A673 (cell line): ENCODE measurements around the gene ANK3.

Experiments
- EZH2 ChIP-seq: fragments of 200-600 bp; sonication (generic); IDR thresholded peaks from 2 replicates; pipeline ENCODE4 v1.6.1; 2017; ENCODE audit warnings: borderline replicate concordance, low read depth, mild to moderate bottlenecking, mixed read lengths, antibody characterized with exemption, low read length; ENCODE audit not compliant: poor library complexity, severe bottlenecking
- TF ChIP-seq, protein P1 (sequence below): fragments of 300-800, 200-600 bp; sonication (generic); conservative IDR thresholded peaks from 2 replicates; pipeline ENCODE4 v1.5.1; 2017; ENCODE audit warnings: low read depth, mild to moderate bottlenecking, antibody characterized with exemption, low read length, moderate library complexity, mixed read lengths

DNA sequence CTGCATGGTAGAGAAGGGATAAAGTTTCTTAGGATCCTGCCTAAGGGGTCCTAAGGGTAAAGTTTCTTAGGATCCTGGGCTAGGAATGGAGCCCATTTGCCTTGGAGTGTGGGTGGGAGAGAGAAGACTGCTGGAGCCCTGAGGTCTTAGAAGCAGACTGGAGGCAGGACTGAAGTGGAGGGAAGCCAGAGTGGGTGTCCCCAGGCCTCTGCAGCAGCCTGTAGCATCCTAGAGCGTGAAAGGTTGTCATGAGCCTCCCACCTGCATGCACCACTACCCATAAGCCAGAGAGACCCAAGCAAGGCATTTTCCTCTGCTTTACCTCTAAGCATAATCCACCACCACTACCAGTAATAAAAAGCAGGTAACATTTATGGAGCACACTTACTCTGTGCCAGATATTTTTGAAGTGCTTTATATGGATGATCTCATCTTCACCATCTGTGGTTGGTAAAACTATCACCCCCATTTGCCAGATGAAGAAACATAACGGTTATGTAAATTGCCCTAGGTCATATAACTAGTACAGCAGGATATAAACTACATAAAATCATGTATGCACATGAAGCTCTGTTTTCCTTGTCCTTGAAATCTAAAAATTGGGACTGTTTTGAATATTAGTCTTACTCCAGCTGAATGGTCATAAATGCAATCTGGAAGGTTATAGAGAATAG lies 379.8 kb downstream of the ANK3 start:
- TF ChIP-seq EZH2: no peak
- TF ChIP-seq, protein P1, sequence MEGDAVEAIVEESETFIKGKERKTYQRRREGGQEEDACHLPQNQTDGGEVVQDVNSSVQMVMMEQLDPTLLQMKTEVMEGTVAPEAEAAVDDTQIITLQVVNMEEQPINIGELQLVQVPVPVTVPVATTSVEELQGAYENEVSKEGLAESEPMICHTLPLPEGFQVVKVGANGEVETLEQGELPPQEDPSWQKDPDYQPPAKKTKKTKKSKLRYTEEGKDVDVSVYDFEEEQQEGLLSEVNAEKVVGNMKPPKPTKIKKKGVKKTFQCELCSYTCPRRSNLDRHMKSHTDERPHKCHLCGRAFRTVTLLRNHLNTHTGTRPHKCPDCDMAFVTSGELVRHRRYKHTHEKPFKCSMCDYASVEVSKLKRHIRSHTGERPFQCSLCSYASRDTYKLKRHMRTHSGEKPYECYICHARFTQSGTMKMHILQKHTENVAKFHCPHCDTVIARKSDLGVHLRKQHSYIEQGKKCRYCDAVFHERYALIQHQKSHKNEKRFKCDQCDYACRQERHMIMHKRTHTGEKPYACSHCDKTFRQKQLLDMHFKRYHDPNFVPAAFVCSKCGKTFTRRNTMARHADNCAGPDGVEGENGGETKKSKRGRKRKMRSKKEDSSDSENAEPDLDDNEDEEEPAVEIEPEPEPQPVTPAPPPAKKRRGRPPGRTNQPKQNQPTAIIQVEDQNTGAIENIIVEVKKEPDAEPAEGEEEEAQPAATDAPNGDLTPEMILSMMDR: no peak
